ENCODE measurements around the gene BAHCC1. TPM values are rescaled to one million over a fixed set of nuclear protein-coding genes. Genes with fewer than 3 reads are reported as not detected.

Gene BAHCC1
- total RNA-seq, 1 donor from 2014 or later, result 22.7 TPM

GRCh38 chr17:81512562-81513371 lies 117.5 kb downstream of the BAHCC1 start, which contains the start of gene ACTG1:
Gene ACTG1, minus strand, starts transcription at chr17:81512799. Its CDS starts 445 bp downstream, at chr17:81512354.
- H3K4me1 Mint-ChIP-seq (ENCODE audit: low read depth), result peaks cover 27% of the 10 kb centered on the region

GRCh38 chr17:81513372-81513752 lies 118.1 kb downstream of the BAHCC1 start:
- peaks cover 38% of the 10 kb centered on the region for H3K36me3 Mint-ChIP-seq (ENCODE audit: low read depth)
- H3K27ac Mint-ChIP-seq (ENCODE audit: unreplicated experiment), result peak overlapping the region; percentile 93
- H3K27me3 Mint-ChIP-seq (ENCODE audit: low read depth), result no peaks in the 10 kb centered on the region
- H3K9me3 Mint-ChIP-seq (ENCODE audit: low read depth), result no peaks in the 10 kb centered on the region
- no peak for TF ChIP-seq CTCF (IDR thresholded peaks at IDR 0.05)
- H3K4me1 Mint-ChIP-seq (ENCODE audit: low read depth), result peaks cover 33% of the 10 kb centered on the region
- H3K4me3 Mint-ChIP-seq (ENCODE audit: unreplicated experiment), result peak overlapping the region; percentile 73
- DNase-seq (ENCODE audit: low spot score), result peak; percentile 87

More at GRCh38 chr17:81512562-81513371, 117.5 kb downstream of the BAHCC1 start, which contains the start of gene ACTG1:
- peaks cover 38% of the 10 kb centered on the region for H3K36me3 Mint-ChIP-seq (ENCODE audit: low read depth)
- no peaks in the 10 kb centered on the region for H3K9me3 Mint-ChIP-seq (ENCODE audit: low read depth)
- no peaks in the 10 kb centered on the region for H3K27me3 Mint-ChIP-seq (ENCODE audit: low read depth)
- TF ChIP-seq CTCF (IDR thresholded peaks at IDR 0.05), result no peak
- H3K4me3 Mint-ChIP-seq (ENCODE audit: unreplicated experiment), result peak within 1 kb of the TSS; percentile 96
- peak within 1 kb of the TSS; percentile 93 for H3K27ac Mint-ChIP-seq (ENCODE audit: unreplicated experiment)
- DNase-seq (ENCODE audit: low spot score), result peak; percentile 96

GRCh38 chr17:81513753-81514488 lies 118.7 kb downstream of the BAHCC1 start:
- no peaks in the 10 kb centered on the region for H3K9me3 Mint-ChIP-seq (ENCODE audit: low read depth)
- peaks cover 32% of the 10 kb centered on the region for H3K4me1 Mint-ChIP-seq (ENCODE audit: low read depth)
- peak overlapping the region; percentile 73 for H3K4me3 Mint-ChIP-seq (ENCODE audit: unreplicated experiment)
- H3K36me3 Mint-ChIP-seq (ENCODE audit: low read depth), result peaks cover 34% of the 10 kb centered on the region
- peak overlapping the region; percentile 93 for H3K27ac Mint-ChIP-seq (ENCODE audit: unreplicated experiment)
- H3K27me3 Mint-ChIP-seq (ENCODE audit: low read depth), result no peaks in the 10 kb centered on the region
- peak; percentile 95 for DNase-seq (ENCODE audit: low spot score)
- peak; percentile 9 for TF ChIP-seq CTCF (IDR thresholded peaks at IDR 0.05)

GRCh38 chr17:81514489-81514738 lies 119.2 kb downstream of the BAHCC1 start:
- Mint-ChIP-seq H3K9me3 (ENCODE audit: low read depth) (no peaks in the 10 kb centered on the region), H3K27me3 (ENCODE audit: low read depth) (no peaks in the 10 kb centered on the region), H3K27ac (ENCODE audit: unreplicated experiment) (peak overlapping the region; percentile 85), H3K36me3 (ENCODE audit: low read depth) (peaks cover 29% of the 10 kb centered on the region), H3K4me1 (ENCODE audit: low read depth) (peaks cover 27% of the 10 kb centered on the region), H3K4me3 (ENCODE audit: unreplicated experiment) (peak overlapping the region; percentile 73)
- TF ChIP-seq CTCF (IDR thresholded peaks at IDR 0.05), result no peak
- no peak for DNase-seq (ENCODE audit: low spot score)

- H3K27ac Mint-ChIP-seq (ENCODE audit: unreplicated experiment), result peak overlapping the region; percentile 84
- TF ChIP-seq CTCF (IDR thresholded peaks at IDR 0.05), result peak; percentile 19
- no peaks in the 10 kb centered on the region for H3K27me3 Mint-ChIP-seq (ENCODE audit: low read depth)
- peaks cover 23% of the 10 kb centered on the region for H3K36me3 Mint-ChIP-seq (ENCODE audit: low read depth)
- peak overlapping the region; percentile 87 for H3K4me3 Mint-ChIP-seq (ENCODE audit: unreplicated experiment)
- H3K9me3 Mint-ChIP-seq (ENCODE audit: low read depth), result no peaks in the 10 kb centered on the region
- peaks cover 24% of the 10 kb centered on the region for H3K4me1 Mint-ChIP-seq (ENCODE audit: low read depth)
- peak; percentile 96 for DNase-seq (ENCODE audit: low spot score)
These were observed 119.7 kb downstream of the BAHCC1 start for GRCh38 chr17:81514739-81515529.

Data from chondrocyte (in vitro differentiated cells).